GM12878 (cell line): ENCODE measurements around the gene TCF12. TPM values are rescaled to one million over a fixed set of nuclear protein-coding genes. Genes with fewer than 3 reads are reported as not detected.

Experiments used
- ATAC-seq: fragments of 200-7000 bp; cut with Tn5 transposase; 3 replicates; pipeline ENCODE4 v1.9.1; 2020; ENCODE audit warnings: mild to moderate bottlenecking, moderate library complexity
- BruUV-seq: library from RNA; stranded (reverse); fragments of 400-500 nt; replicated peaks from 2 replicates; lab custom pipeline; 2021; lab: Mats Ljungman, UMichigan
- CTCF ChIA-PET: fragments of 300-600 bp; sonication (Branson Sonifier 250); formaldehyde crosslinking; extraction: SDS; loops from one replicate; lab custom pipeline; 2021; ENCODE audit warnings: inconsistent platforms; lab: Yijun Ruan, JAX
- POLR2A ChIA-PET: fragments of 350-600 bp; formaldehyde crosslinking; extraction: SDS; loops from one replicate; lab custom pipeline; 2021; ENCODE audit warnings: inconsistent platforms; lab: Charles Lee
- RAD21 ChIA-PET: fragments of 300-600 bp; sonication (Branson Sonifier 250); formaldehyde crosslinking; loops from one replicate; lab custom pipeline; 2023; ENCODE audit warnings: antibody characterized with exemption; ENCODE audit not compliant: unreplicated experiment; lab: Charles Lee
- SMC1A ChIA-PET: fragments of 300-600 bp; sonication (Branson Sonifier 250); formaldehyde crosslinking; loops from one replicate; lab custom pipeline; 2023; ENCODE audit not compliant: unreplicated experiment, uncharacterized antibody; lab: Charles Lee
- DNase-seq: peaks from one replicate; pipeline ENCODE4 v3.0.0-alpha.2; 2011; ENCODE audit warnings: low read depth, low spot score
- FAIRE-seq: peaks from 3 replicates; lab custom pipeline; 2011; peaks lifted over from hg19 to GRCh38; lab: Jason Lieb, UNC
- H2AFZ ChIP-seq: 2 replicates; pipeline ENCODE4 v1.6.0; 2011; ENCODE audit warnings: low read depth, low read length, control low read depth; ENCODE audit not compliant: control insufficient read depth
- H3K27ac ChIP-seq: 2 replicates; pipeline ENCODE4 v1.5.1; 2011; ENCODE audit warnings: control low read depth; ENCODE audit not compliant: control insufficient read depth, insufficient read depth
- H3K27me3 ChIP-seq, 2 experiments: replicated peaks in 1 of 2; 2 replicates each; pipeline versions ENCODE4 v1.6.0 to v1.6.1; 2011; ENCODE audit warnings: low read length in 1 of 2; ENCODE audit not compliant: control insufficient read depth in 2 of 2, insufficient read depth in 2 of 2
- H3K36me3 ChIP-seq, 2 experiments: 2 replicates each; pipeline ENCODE4 v1.5.1; 2011; ENCODE audit warnings: low read length in 1 of 2; ENCODE audit not compliant: control insufficient read depth in 2 of 2, insufficient read depth in 2 of 2
- H3K4me1 ChIP-seq: 2 replicates; pipeline ENCODE4 v1.6.1; 2011; ENCODE audit warnings: mild to moderate bottlenecking, low read length, moderate library complexity, mixed read lengths; ENCODE audit not compliant: control insufficient read depth, insufficient read depth
- H3K4me2 ChIP-seq: 2 replicates; pipeline ENCODE4 v1.6.0; 2011; ENCODE audit warnings: control low read depth; ENCODE audit not compliant: control insufficient read depth, insufficient read depth
- H3K4me3 ChIP-seq: fragments of 200-600 bp; sonication (generic); 2 replicates; pipeline ENCODE4 v1.5.1; 2016
- H3K79me2 ChIP-seq: 2 replicates; pipeline ENCODE4 v1.6.0; 2011; ENCODE audit warnings: low read length; ENCODE audit not compliant: control insufficient read depth, insufficient read depth
- H3K9ac ChIP-seq: 2 replicates; pipeline ENCODE4 v1.8.0; 2011; ENCODE audit warnings: low read length, control low read depth, mixed read lengths; ENCODE audit not compliant: control insufficient read depth, insufficient read depth
- H3K9me3 ChIP-seq: replicated peaks from 3 replicates; pipeline ENCODE4 v1.5.1; 2011; ENCODE audit warnings: mild to moderate bottlenecking, low read length; ENCODE audit not compliant: control insufficient read depth, insufficient read depth
- H4K20me1 ChIP-seq: 2 replicates; pipeline ENCODE4 v1.6.0; 2011; ENCODE audit not compliant: control insufficient read depth, insufficient read depth
- ATF7 ChIP-seq: fragments of 450-650 bp; IDR thresholded peaks from 2 replicates; pipeline ENCODE4 v1.6.1; 2016; ENCODE audit warnings: low read depth, mild to moderate bottlenecking
- CHD2 ChIP-seq: IDR thresholded peaks from 2 replicates; pipeline ENCODE4 v1.6.1; 2011; ENCODE audit warnings: low read depth, low read length, improper control_type of control experiment, borderline replicate concordance
- CREB1 ChIP-seq: IDR thresholded peaks from 2 replicates; pipeline ENCODE4 v1.6.1; 2012; ENCODE audit warnings: low read depth, mild to moderate bottlenecking, inconsistent platforms
- EED ChIP-seq: sonication (generic); IDR thresholded peaks from 2 replicates; pipeline ENCODE4 v1.6.1; 2016; ENCODE audit warnings: antibody characterized with exemption, low read depth
- ETV6 ChIP-seq, 2 experiments: fragments of 450-650 bp in 1 of 2; IDR thresholded peaks in 1 of 2; conservative IDR thresholded peaks in 1 of 2; 2 replicates each; pipeline ENCODE4 v1.6.1; 2014; ENCODE audit warnings: antibody characterized with exemption in 1 of 2, borderline replicate concordance in 1 of 2, low read depth in 1 of 2, mild to moderate bottlenecking in 1 of 2, moderate library complexity in 1 of 2
- NR2C1 ChIP-seq: fragments of 450-650 bp; IDR thresholded peaks from 2 replicates; pipeline ENCODE4 v1.6.1; 2017; ENCODE audit warnings: antibody characterized with exemption, mild to moderate bottlenecking, moderate library complexity
- RB1 ChIP-seq: fragments of 450-650 bp; formaldehyde crosslinking; IDR thresholded peaks from 2 replicates; pipeline ENCODE4 v1.6.1; 2017; ENCODE audit warnings: mild to moderate bottlenecking, borderline replicate concordance
- RELA ChIP-seq: fragments of 450-650 bp; IDR thresholded peaks from 2 replicates; pipeline ENCODE4 v1.8.0; 2014; ENCODE audit warnings: borderline replicate concordance; ENCODE audit not compliant: partially characterized antibody
- SMC3 ChIP-seq: IDR thresholded peaks from 2 replicates; pipeline ENCODE4 v1.6.1; 2011; ENCODE audit warnings: low read length, improper control_type of control experiment, borderline replicate concordance
- TCF7 ChIP-seq: IDR thresholded peaks from 2 replicates; pipeline ENCODE4 v1.6.1; 2014; ENCODE audit warnings: antibody characterized with exemption, borderline replicate concordance
- ZBED1 ChIP-seq: IDR thresholded peaks from 2 replicates; pipeline ENCODE4 v1.6.1; 2016; ENCODE audit warnings: borderline replicate concordance
- WGBS: methylation state at CpG from one replicate; pipeline ENCODE4 v1.1.6; 2016; ENCODE audit warnings: low lambda C conversion rate; ENCODE audit not compliant: insufficient replicate concordance, insufficient coverage; ENCODE audit errors: missing lambda C conversion rate; 5-methylcytosine and 5-hydroxymethylcytosine counted together
- in situ Hi-C: fragments of 300-500 bp; cut with MboI; formaldehyde crosslinking; loops from 9 replicates; pipeline ENCODE4 v1.14.3; 2018; ENCODE audit warnings: mixed read lengths
- intact Hi-C: fragments of 100-400 bp; cut with micrococcal nuclease; formaldehyde crosslinking; loops from one replicate; pipeline ENCODE4 v1.14.2; 2022; ENCODE audit not compliant: unreplicated experiment
- polyA plus RNA-seq, 11 experiments: library from polyadenylated mRNA; depleted of rRNA in 4 of 11; unstranded in 6 of 11; stranded (reverse) in 5 of 11; fragments of >200 nt; fragmentation: Nextera tagmentation in 4 of 11; fragmentation: Illumina TruSeq in 1 of 11; extraction: Ambion mirVana in 4 of 11; extraction: Trizol in 1 of 11; gene quantifications; 1 replicate in 1 of 11; 2 replicates in 10 of 11; pipeline versions ENCODE4 v1.2.1 to v1.2.3, GENCODE V29; 2011 to 2016; ENCODE audit warnings: inconsistent platforms in 2 of 11, missing spikeins in 2 of 11, low read depth in 1 of 11
- total RNA-seq, 4 experiments: library from RNA; depleted of rRNA in 3 of 4; stranded (reverse); fragments of >200 nt in 3 of 4; fragmentation: Illumina TruSeq in 1 of 4; extraction: Trizol in 1 of 4; gene quantifications; 2 replicates each; pipeline versions ENCODE4 v1.2.1 to v1.2.3, GENCODE V29; 2013 to 2021
- TF ChIP-seq, protein P1 (sequence below), 3 experiments: IDR thresholded peaks in 2 of 3; conservative IDR thresholded peaks in 1 of 3; 2 replicates each; pipeline ENCODE4 v1.5.1; 2011; ENCODE audit warnings: low read depth in 3 of 3, low read length in 3 of 3, mild to moderate bottlenecking in 3 of 3, control low read depth in 2 of 3, moderate library complexity in 2 of 3, inconsistent platforms in 1 of 3, mixed read lengths in 1 of 3; ENCODE audit not compliant: control insufficient read depth in 2 of 3, insufficient read depth in 1 of 3; ENCODE audit errors: extremely low read depth in 1 of 3
- TF ChIP-seq, protein P2 (sequence below): IDR thresholded peaks from 2 replicates; pipeline ENCODE4 v1.6.1; 2011; ENCODE audit warnings: borderline replicate concordance, low read depth, mild to moderate bottlenecking, moderate library complexity, mixed read lengths, low read length; ENCODE audit not compliant: insufficient read depth; ENCODE audit errors: extremely low read length

Gene TCF12
- total and polyA plus RNA-seq, 10 of the 15 experiments (the other 5 are each of a cell fraction or from before 2014, with no cell fraction given) = 8.2 to 70.9 (median 49.5) TPM

DNA sequence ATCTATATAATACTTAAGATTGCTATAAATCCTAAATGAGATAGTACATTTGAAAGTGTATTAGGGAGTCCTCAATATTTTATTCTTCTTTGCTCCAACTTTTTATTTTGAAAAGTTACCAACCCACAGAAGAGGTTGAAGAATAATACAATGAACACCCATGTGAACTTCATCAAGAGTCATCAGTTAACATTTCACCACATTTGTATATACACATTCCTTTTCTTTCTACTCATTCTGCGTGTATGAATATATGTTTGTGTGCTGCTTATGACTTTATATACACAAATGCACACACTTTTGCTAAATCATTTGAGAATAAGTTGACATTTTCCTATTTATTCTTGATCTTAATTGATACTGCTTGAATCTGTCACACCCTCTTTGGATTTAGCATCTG lies 264.6 kb downstream of the TCF12 start:
- no peaks in the 10 kb centered on the region; the same call in 2 of the 3 replicates for H3K9me3 ChIP-seq
- H3K27me3 ChIP-seq = no peaks in the 10 kb centered on the region
- H3K4me1 ChIP-seq = no peaks in the 10 kb centered on the region
- FAIRE-seq (no peak), DNase-seq (no peak), ATAC-seq (no peak)
- BruUV-seq = no TSS peak
- 100% methylated on average over 1 of the region's 1 CpG for WGBS
- no peaks in the 10 kb centered on the region; a peak in 1 of 4 replicates for H3K36me3 ChIP-seq
- H2AFZ ChIP-seq = no peak overlapping the region
- in situ Hi-C loops (no loop called here), intact Hi-C loops (no loop called here)
- no peak overlapping the region for H3K4me2 ChIP-seq
- H3K79me2 ChIP-seq = no peaks in the 10 kb centered on the region
- ChIA-PET SMC1A (interaction anchor here (1.1 kb wide), 1 partner anchor 36 kb away, joined by 3 read pairs; no protein-coding TSS in a partner anchor), RAD21 (no interaction called here), CTCF (interaction anchor here (0.6 to 1.7 kb wide), 2 partner anchors 11 to 123 kb away, joined by 3 to 4 read pairs; no protein-coding TSS in a partner anchor), POLR2A (no interaction called here)
- no peak overlapping the region for H3K4me3 ChIP-seq
- H4K20me1 ChIP-seq = no peaks in the 10 kb centered on the region
- TF ChIP-seq CHD2 (no peak), CREB1 (no peak), RELA (no peak)
- H3K9ac ChIP-seq = no peak overlapping the region
- no peak overlapping the region for H3K27ac ChIP-seq

DNA sequence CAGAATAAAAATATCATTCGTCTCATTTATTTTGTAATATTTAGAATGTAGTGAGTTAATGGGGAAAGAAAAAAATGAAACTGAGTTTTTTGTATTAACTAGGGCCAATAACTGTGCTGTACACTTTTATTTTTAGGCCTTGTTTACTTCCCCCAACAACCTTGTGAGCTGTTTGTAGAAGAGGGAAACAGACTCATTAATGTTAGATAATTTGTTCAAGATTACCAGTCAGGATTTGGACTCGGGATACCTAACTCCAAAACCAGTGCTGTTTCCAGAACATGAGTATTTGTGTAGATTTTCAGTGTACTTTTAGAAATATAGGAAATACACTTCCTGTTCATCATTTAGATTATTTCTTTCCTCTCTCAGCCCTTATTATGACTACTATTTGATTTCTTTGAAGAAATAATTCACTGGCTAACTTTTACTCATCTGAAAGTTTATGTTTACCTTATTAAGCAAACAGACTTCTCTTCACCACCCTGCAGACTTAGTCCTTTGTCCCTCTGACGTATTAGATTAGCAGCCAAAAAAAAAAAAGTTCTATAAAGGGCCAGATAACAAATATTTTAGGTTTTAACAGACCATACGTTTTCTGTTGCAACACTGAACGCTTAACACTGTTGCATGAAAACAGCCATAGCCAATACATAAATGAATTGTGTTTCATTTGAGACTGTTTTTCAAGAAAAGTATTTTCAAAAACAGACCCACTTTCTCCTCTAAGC lies 265.3 kb downstream of the TCF12 start:
- H3K27ac ChIP-seq = no peak overlapping the region
- WGBS = 78% methylated on average over 5 of the region's 5 CpGs
- H3K4me3 ChIP-seq = no peak overlapping the region
- no peak overlapping the region for H2AFZ ChIP-seq
- ATAC-seq = no peak
- peak; percentile 18 for FAIRE-seq
- H3K4me1 ChIP-seq = no peaks in the 10 kb centered on the region
- DNase-seq = no peak
- BruUV-seq = no TSS peak
- H3K79me2 ChIP-seq = no peaks in the 10 kb centered on the region
- CTCF ChIA-PET = no interaction called here
- no peaks in the 10 kb centered on the region; the same call in 2 of the 3 replicates for H3K9me3 ChIP-seq
- SMC1A ChIA-PET = interaction anchor here (1.0 kb wide), 1 partner anchor 37 kb away, joined by 3 read pairs; no protein-coding TSS in a partner anchor
- in situ Hi-C loops = no loop called here
- POLR2A ChIA-PET = no interaction called here
- no peak overlapping the region for H3K9ac ChIP-seq
- H4K20me1 ChIP-seq = no peaks in the 10 kb centered on the region
- no peaks in the 10 kb centered on the region; a peak in 1 of 4 replicates for H3K36me3 ChIP-seq
- intact Hi-C loops = no loop called here
- no peaks in the 10 kb centered on the region for H3K27me3 ChIP-seq
- no peak overlapping the region for H3K4me2 ChIP-seq
- RAD21 ChIA-PET = no interaction called here
- TF ChIP-seq EED (no peak), SMC3 (no peak), ATF7 (no peak), ZBED1 (no peak), ETV6 (conservative IDR thresholded peaks at IDR 0.05 in 1 of 2, IDR thresholded peaks at IDR 0.05 in 1 of 2; ENCODE audit: borderline replicate concordance in 1 of 2, low read depth in 1 of 2) (no peak), NR2C1 (no peak), RB1 (no peak), TCF7 (no peak)
- TF ChIP-seq, protein P1, sequence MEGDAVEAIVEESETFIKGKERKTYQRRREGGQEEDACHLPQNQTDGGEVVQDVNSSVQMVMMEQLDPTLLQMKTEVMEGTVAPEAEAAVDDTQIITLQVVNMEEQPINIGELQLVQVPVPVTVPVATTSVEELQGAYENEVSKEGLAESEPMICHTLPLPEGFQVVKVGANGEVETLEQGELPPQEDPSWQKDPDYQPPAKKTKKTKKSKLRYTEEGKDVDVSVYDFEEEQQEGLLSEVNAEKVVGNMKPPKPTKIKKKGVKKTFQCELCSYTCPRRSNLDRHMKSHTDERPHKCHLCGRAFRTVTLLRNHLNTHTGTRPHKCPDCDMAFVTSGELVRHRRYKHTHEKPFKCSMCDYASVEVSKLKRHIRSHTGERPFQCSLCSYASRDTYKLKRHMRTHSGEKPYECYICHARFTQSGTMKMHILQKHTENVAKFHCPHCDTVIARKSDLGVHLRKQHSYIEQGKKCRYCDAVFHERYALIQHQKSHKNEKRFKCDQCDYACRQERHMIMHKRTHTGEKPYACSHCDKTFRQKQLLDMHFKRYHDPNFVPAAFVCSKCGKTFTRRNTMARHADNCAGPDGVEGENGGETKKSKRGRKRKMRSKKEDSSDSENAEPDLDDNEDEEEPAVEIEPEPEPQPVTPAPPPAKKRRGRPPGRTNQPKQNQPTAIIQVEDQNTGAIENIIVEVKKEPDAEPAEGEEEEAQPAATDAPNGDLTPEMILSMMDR (IDR thresholded peaks at IDR 0.05 in 2 of 3, conservative IDR thresholded peaks at IDR 0.05 in 1 of 3; ENCODE audit: control insufficient read depth in 2 of 3, extremely low read depth in 1 of 3, insufficient read depth in 1 of 3, low read depth in 3 of 3, low read length in 3 of 3) = no peak
- TF ChIP-seq, protein P2, sequence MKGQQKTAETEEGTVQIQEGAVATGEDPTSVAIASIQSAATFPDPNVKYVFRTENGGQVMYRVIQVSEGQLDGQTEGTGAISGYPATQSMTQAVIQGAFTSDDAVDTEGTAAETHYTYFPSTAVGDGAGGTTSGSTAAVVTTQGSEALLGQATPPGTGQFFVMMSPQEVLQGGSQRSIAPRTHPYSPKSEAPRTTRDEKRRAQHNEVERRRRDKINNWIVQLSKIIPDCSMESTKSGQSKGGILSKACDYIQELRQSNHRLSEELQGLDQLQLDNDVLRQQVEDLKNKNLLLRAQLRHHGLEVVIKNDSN = no peak
